Ishikawa (cell line): ENCODE data around the gene HSCB.

Source experiments
- CREB1 ChIP-seq: IDR thresholded peaks from 2 replicates; pipeline ENCODE4 v1.6.1; 2012; ENCODE audit warnings: low read depth
- EGR1 ChIP-seq: IDR thresholded peaks from 2 replicates; pipeline ENCODE4 v1.6.1; 2012
- EP300 ChIP-seq: IDR thresholded peaks from 2 replicates; pipeline ENCODE4 v1.6.1; 2012; ENCODE audit warnings: borderline replicate concordance
- NFIC ChIP-seq: IDR thresholded peaks from 2 replicates; pipeline ENCODE4 v1.6.1; 2012
- RAD21 ChIP-seq: IDR thresholded peaks from 2 replicates; pipeline ENCODE4 v1.6.1; 2012; ENCODE audit warnings: low read depth
- TAF1 ChIP-seq: IDR thresholded peaks from 2 replicates; pipeline ENCODE4 v1.6.1; 2012; ENCODE audit warnings: low read depth, mild to moderate bottlenecking
- TCF12 ChIP-seq: IDR thresholded peaks from 2 replicates; pipeline ENCODE4 v1.6.1; 2012; ENCODE audit warnings: low read depth
- YY1 ChIP-seq: IDR thresholded peaks from 2 replicates; pipeline ENCODE4 v1.6.1; 2012; ENCODE audit warnings: low read depth
- ZBTB7A ChIP-seq: IDR thresholded peaks from 2 replicates; pipeline ENCODE4 v1.6.1; 2012; ENCODE audit warnings: low read depth
- TF ChIP-seq, protein P1 (sequence below): IDR thresholded peaks from 2 replicates; pipeline ENCODE4 v1.6.1; 2012; ENCODE audit warnings: low read depth, mild to moderate bottlenecking
- TF ChIP-seq, protein P2 (sequence below): IDR thresholded peaks from 2 replicates; pipeline ENCODE4 v1.6.1; 2012
- TF ChIP-seq, protein P3 (sequence below): IDR thresholded peaks from 2 replicates; pipeline ENCODE4 v1.6.1; 2012

DNA sequence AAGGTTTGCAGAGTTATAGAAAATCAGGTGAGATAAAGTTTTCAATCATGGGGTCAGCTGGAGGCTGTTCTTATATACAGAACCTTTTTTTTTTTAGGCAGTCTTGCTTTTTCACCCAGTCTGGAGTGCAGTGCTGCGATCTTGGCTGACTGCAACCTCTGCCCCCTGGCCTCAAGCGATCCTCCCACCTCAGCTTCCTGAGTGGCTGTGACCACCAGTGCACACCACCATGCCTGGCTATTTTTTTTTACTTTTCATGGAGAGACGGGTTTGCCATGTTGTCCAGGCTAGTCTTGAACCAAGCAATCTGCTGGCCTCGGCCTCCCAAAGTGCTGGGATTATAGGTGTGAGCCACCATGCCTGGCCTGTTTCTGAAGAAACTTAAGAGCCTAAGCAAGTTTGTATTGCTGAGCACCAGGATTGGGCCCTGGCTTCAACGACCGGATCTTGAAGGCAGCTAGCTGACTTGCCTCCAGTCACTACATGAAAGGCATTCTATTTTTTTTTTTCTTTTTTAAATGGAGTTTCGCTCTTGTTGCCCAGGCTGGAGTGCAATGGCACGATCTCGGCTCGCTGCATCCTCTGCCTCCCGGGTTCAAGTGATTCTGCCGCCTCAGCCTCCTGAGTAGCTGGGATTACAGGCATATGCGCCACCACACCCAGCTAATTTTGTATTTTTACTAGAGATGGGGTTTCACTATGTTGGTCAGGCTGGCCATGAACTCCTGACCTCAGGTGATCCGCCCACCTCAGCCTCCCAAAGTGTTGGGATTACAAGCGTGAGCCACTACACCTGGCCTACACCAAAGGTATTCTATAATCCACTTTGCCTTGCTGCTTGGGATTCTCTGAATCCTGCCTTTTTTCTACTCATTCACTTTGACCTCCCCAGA is 50.9 kb downstream of the HSCB start:
- no peak for TF ChIP-seq TCF12
- no peak for TF ChIP-seq ZBTB7A
- no peak for TF ChIP-seq EGR1
- no peak for TF ChIP-seq TAF1
- TF ChIP-seq EP300: no peak
- TF ChIP-seq, protein P1, sequence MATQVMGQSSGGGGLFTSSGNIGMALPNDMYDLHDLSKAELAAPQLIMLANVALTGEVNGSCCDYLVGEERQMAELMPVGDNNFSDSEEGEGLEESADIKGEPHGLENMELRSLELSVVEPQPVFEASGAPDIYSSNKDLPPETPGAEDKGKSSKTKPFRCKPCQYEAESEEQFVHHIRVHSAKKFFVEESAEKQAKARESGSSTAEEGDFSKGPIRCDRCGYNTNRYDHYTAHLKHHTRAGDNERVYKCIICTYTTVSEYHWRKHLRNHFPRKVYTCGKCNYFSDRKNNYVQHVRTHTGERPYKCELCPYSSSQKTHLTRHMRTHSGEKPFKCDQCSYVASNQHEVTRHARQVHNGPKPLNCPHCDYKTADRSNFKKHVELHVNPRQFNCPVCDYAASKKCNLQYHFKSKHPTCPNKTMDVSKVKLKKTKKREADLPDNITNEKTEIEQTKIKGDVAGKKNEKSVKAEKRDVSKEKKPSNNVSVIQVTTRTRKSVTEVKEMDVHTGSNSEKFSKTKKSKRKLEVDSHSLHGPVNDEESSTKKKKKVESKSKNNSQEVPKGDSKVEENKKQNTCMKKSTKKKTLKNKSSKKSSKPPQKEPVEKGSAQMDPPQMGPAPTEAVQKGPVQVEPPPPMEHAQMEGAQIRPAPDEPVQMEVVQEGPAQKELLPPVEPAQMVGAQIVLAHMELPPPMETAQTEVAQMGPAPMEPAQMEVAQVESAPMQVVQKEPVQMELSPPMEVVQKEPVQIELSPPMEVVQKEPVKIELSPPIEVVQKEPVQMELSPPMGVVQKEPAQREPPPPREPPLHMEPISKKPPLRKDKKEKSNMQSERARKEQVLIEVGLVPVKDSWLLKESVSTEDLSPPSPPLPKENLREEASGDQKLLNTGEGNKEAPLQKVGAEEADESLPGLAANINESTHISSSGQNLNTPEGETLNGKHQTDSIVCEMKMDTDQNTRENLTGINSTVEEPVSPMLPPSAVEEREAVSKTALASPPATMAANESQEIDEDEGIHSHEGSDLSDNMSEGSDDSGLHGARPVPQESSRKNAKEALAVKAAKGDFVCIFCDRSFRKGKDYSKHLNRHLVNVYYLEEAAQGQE: no peak
- TF ChIP-seq RAD21: no peak
- no peak for TF ChIP-seq YY1
- TF ChIP-seq, protein P2, sequence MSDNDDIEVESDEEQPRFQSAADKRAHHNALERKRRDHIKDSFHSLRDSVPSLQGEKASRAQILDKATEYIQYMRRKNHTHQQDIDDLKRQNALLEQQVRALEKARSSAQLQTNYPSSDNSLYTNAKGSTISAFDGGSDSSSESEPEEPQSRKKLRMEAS: no peak
- TF ChIP-seq, protein P3, sequence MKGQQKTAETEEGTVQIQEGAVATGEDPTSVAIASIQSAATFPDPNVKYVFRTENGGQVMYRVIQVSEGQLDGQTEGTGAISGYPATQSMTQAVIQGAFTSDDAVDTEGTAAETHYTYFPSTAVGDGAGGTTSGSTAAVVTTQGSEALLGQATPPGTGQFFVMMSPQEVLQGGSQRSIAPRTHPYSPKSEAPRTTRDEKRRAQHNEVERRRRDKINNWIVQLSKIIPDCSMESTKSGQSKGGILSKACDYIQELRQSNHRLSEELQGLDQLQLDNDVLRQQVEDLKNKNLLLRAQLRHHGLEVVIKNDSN: no peak
- no peak for TF ChIP-seq NFIC
- no peak for TF ChIP-seq CREB1
